GM19397 (cell line): ENCODE data around the gene DGKG.
A peak's percentile ranks its signal among the peaks of the same experiment; 100 is the strongest.

ENCODE experiments used
- ATAC-seq: cut with Tn5 transposase; IDR thresholded peaks from one replicate; pipeline ENCODE4 v1.9.1; 2021; ENCODE audit warnings: mild to moderate bottlenecking, moderate library complexity; ENCODE audit not compliant: unreplicated experiment

DGKG gene

GRCh38 chr3:186247821-186248814 lies 113.9 kb downstream of the DGKG start:
- no peak for ATAC-seq

- no peak for ATAC-seq
Observed at GRCh38 chr3:186246941-186247340, 115.1 kb downstream of the DGKG start.

- ATAC-seq, result no peak
Observed at GRCh38 chr3:186244016-186244415, 118.0 kb downstream of the DGKG start.

- peak; percentile 61 for ATAC-seq
Observed at GRCh38 chr3:186241910-186242821, 119.9 kb downstream of the DGKG start.

GRCh38 chr3:186239321-186239720 lies 122.7 kb downstream of the DGKG start:
- no peak for ATAC-seq

- no peak for ATAC-seq
Observed at GRCh38 chr3:186237915-186238314, 124.1 kb downstream of the DGKG start.

- ATAC-seq, result no peak
Observed at GRCh38 chr3:186236357-186237020, 125.5 kb downstream of the DGKG start.

- ATAC-seq, result peak; percentile 65
Observed at GRCh38 chr3:186235554-186235953, 126.5 kb downstream of the DGKG start.

- ATAC-seq, result no peak
Observed at GRCh38 chr3:186234152-186234551, 127.9 kb downstream of the DGKG start.

GRCh38 chr3:186226482-186226881 lies 135.6 kb downstream of the DGKG start:
- ATAC-seq, result no peak

- ATAC-seq, result no peak
Observed at GRCh38 chr3:186225603-186226002, 136.4 kb downstream of the DGKG start.

- ATAC-seq, result no peak
Observed at GRCh38 chr3:186224041-186224610, 137.9 kb downstream of the DGKG start.

GRCh38 chr3:186223476-186223875 lies 138.6 kb downstream of the DGKG start:
- ATAC-seq, result no peak

GRCh38 chr3:186221760-186222378 lies 140.2 kb downstream of the DGKG start:
- no peak for ATAC-seq

- no peak for ATAC-seq
Observed at GRCh38 chr3:186220911-186221645, 141.0 kb downstream of the DGKG start.

GRCh38 chr3:186220365-186220764 lies 141.7 kb downstream of the DGKG start:
- no peak for ATAC-seq

- ATAC-seq, result no peak
Observed at GRCh38 chr3:186219211-186219638, 142.8 kb downstream of the DGKG start.

GRCh38 chr3:186218421-186218820 lies 143.6 kb downstream of the DGKG start:
- no peak for ATAC-seq

GRCh38 chr3:186217820-186218164 lies 144.2 kb downstream of the DGKG start:
- peak; percentile 71 for ATAC-seq
